T-helper 2 cell treated with Interferon-gamma antibody and Interleukin-4, amounts not matched to agents 100 ng/mL and 5 ng/mL, for 36 hours (primary cell): ENCODE measurements around the gene ACSF2. TPM values are rescaled to one million over a fixed set of nuclear protein-coding genes. Genes with fewer than 3 reads are reported as not detected.

Source experiments
- intact Hi-C: fragments of 100-400 bp; cut with micrococcal nuclease; formaldehyde crosslinking; loops from one replicate; pipeline ENCODE4 v1.15.1; 2023
- total RNA-seq: library from RNA; stranded (reverse); gene quantifications from 2 replicates; pipeline ENCODE4 v1.2.3, GENCODE V29; 2022

ACSF2 gene
- total RNA-seq, 1 donor from 2014 or later: 27.3 TPM

GRCh38 chr17:50439008-50439407 lies 13.0 kb downstream of the ACSF2 start:
- intact Hi-C loops: no loop called here

- intact Hi-C loops: no loop called here
These were observed 14.3 kb downstream of the ACSF2 start for GRCh38 chr17:50440172-50440837.

GRCh38 chr17:50440838-50441829 lies 15.1 kb downstream of the ACSF2 start:
- intact Hi-C loops: no loop called here

GRCh38 chr17:50443505-50443974 lies 17.5 kb downstream of the ACSF2 start:
- intact Hi-C loops: no loop called here

- intact Hi-C loops: no loop called here
These were observed 19.1 kb downstream of the ACSF2 start for GRCh38 chr17:50444841-50445715.

- intact Hi-C loops: no loop called here
These were observed 19.8 kb downstream of the ACSF2 start for GRCh38 chr17:50445730-50446325.

- intact Hi-C loops: no loop called here
These were observed 22.0 kb downstream of the ACSF2 start for GRCh38 chr17:50447870-50448595.

GRCh38 chr17:50448643-50449042 lies 22.6 kb downstream of the ACSF2 start:
- intact Hi-C loops: no loop called here

GRCh38 chr17:50451943-50452629 lies 26.1 kb downstream of the ACSF2 start:
- intact Hi-C loops: no loop called here

GRCh38 chr17:50452630-50453300 lies 26.7 kb downstream of the ACSF2 start:
- intact Hi-C loops: no loop called here

- intact Hi-C loops: no loop called here
These were observed 27.9 kb downstream of the ACSF2 start for GRCh38 chr17:50453901-50454300.

GRCh38 chr17:50457621-50458020 lies 31.6 kb downstream of the ACSF2 start:
- intact Hi-C loops: no loop called here

GRCh38 chr17:50458270-50458669 lies 32.3 kb downstream of the ACSF2 start:
- intact Hi-C loops: no loop called here

GRCh38 chr17:50458701-50459676 lies 33.0 kb downstream of the ACSF2 start:
- intact Hi-C loops: no loop called here

- intact Hi-C loops: no loop called here
These were observed 33.7 kb downstream of the ACSF2 start for GRCh38 chr17:50459756-50460155.

GRCh38 chr17:50460831-50461526 lies 35.0 kb downstream of the ACSF2 start:
- intact Hi-C loops: no loop called here

- intact Hi-C loops: no loop called here
These were observed 35.6 kb downstream of the ACSF2 start for GRCh38 chr17:50461550-50462132.
